Hepatocyte (in vitro differentiated cells): ENCODE results near the gene HOOK1. TPM values are rescaled to one million over a fixed set of nuclear protein-coding genes. Genes with fewer than 3 reads are reported as not detected.

Experiments
- DNase-seq: peaks from one replicate; pipeline ENCODE4 v3.0.0-alpha.2; 2016; ENCODE audit warnings: low spot score
- H2AFZ ChIP-seq: fragments of 200-600 bp; sonication (generic); 2 replicates; pipeline ENCODE4 v1.6.0; 2016; ENCODE audit warnings: antibody characterized with exemption, mild to moderate bottlenecking
- H3K27ac ChIP-seq: fragments of 200-600 bp; sonication (generic); 2 replicates; pipeline ENCODE4 v1.5.1; 2016; ENCODE audit warnings: mild to moderate bottlenecking
- H3K27me3 ChIP-seq: fragments of 200-600 bp; sonication (generic); 2 replicates; pipeline ENCODE4 v1.6.1; 2016
- H3K36me3 ChIP-seq: fragments of 200-600 bp; sonication (generic); replicated peaks from 2 replicates; pipeline ENCODE4 v1.5.1; 2016; ENCODE audit warnings: low read depth; ENCODE audit not compliant: insufficient read depth
- H3K4me1 ChIP-seq: fragments of 200-600 bp; sonication (generic); 2 replicates; pipeline ENCODE4 v1.5.1; 2016; ENCODE audit warnings: mild to moderate bottlenecking, moderate library complexity; ENCODE audit not compliant: insufficient read depth
- H3K4me2 ChIP-seq: fragments of 200-600 bp; sonication (generic); 2 replicates; pipeline ENCODE4 v1.6.0; 2016
- H3K4me3 ChIP-seq: fragments of 200-600 bp; sonication (generic); 2 replicates; pipeline ENCODE4 v1.5.1; 2016; ENCODE audit warnings: mild to moderate bottlenecking
- H3K79me2 ChIP-seq: fragments of 200-600 bp; sonication (generic); 2 replicates; pipeline ENCODE4 v1.6.0; 2017; ENCODE audit warnings: mild to moderate bottlenecking
- H3K9me2 ChIP-seq: fragments of 200-600 bp; sonication (generic); replicated peaks from 2 replicates; pipeline ENCODE4 v1.6.0; 2017; ENCODE audit warnings: mild to moderate bottlenecking; ENCODE audit not compliant: insufficient read depth
- H3K9me3 ChIP-seq: fragments of 200-600 bp; sonication (generic); 2 replicates; pipeline ENCODE4 v1.5.1; 2016; ENCODE audit warnings: low read depth, mild to moderate bottlenecking
- H4K20me1 ChIP-seq: fragments of 200-600 bp; sonication (generic); 2 replicates; pipeline ENCODE4 v1.6.0; 2016; ENCODE audit warnings: mild to moderate bottlenecking; ENCODE audit not compliant: insufficient read depth, poor library complexity, severe bottlenecking
- EZH2 ChIP-seq: fragments of 200-600 bp; sonication (generic); IDR thresholded peaks from 2 replicates; pipeline ENCODE4 v1.6.1; 2016; ENCODE audit warnings: antibody characterized with exemption, mild to moderate bottlenecking, borderline replicate concordance
- EZH2phosphoT487 ChIP-seq: fragments of 200-600 bp; sonication (generic); IDR thresholded peaks from one replicate; pipeline ENCODE4 v1.6.1; 2018; ENCODE audit warnings: antibody characterized with exemption, mild to moderate bottlenecking, low read depth, moderate library complexity; ENCODE audit not compliant: unreplicated experiment, severe bottlenecking
- WGBS: methylation state at CpG from one replicate; pipeline ENCODE4 v1.1.6; 2016; ENCODE audit warnings: low lambda C conversion rate; ENCODE audit errors: missing lambda C conversion rate; 5-methylcytosine and 5-hydroxymethylcytosine counted together
- polyA plus RNA-seq: library from polyadenylated mRNA; unstranded; fragments of >200 nt; fragmentation: Nextera tagmentation; extraction: Ambion mirVana; gene quantifications from 2 replicates; pipeline ENCODE4 v1.2.1, GENCODE V29; 2016
- total RNA-seq: library from RNA; depleted of rRNA; stranded (reverse); fragments of >200 nt; gene quantifications from 2 replicates; pipeline ENCODE4 v1.2.3, GENCODE V29; 2014
- TF ChIP-seq, protein P1 (sequence below): fragments of 200-600 bp; sonication (generic); IDR thresholded peaks from 2 replicates; pipeline ENCODE4 v1.5.1; 2016; ENCODE audit warnings: antibody characterized with exemption, mild to moderate bottlenecking; ENCODE audit not compliant: poor library complexity

Gene HOOK1
- total and polyA plus RNA-seq, 2 experiments from 2014 or later: 12.8 to 36.8 TPM

DNA sequence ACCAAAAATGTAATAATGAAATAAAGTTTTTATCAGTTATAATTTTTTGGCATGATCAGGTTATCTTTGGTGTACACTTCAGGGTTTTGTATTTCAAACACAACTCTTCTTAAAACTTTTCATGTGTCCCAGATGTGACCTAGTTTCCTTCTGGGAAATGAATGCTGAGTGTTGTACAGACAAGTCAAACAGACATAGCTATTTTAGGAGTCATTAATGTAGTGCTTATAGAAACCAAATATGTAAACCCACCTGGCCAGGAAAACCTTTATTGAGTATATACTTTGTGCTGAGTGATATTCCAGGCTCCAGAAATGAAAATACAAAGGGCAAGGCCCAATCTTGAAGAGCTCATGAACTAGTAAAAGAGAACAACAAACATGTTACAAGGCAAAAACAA lies 25.9 kb upstream of the HOOK1 start:
- Histone ChIP-seq H3K9me2 (no peaks in the 10 kb centered on the region), H3K36me3 (no peaks in the 10 kb centered on the region), H3K9me3 (peaks cover 8% of the 10 kb centered on the region), H3K79me2 (no peaks in the 10 kb centered on the region), H2AFZ (no peak overlapping the region), H3K4me2 (no peak overlapping the region), H4K20me1 (no peaks in the 10 kb centered on the region), H3K27ac (no peak overlapping the region), H3K27me3 (no peaks in the 10 kb centered on the region), H3K4me3 (no peak overlapping the region), H3K4me1 (no peaks in the 10 kb centered on the region)
- no peak for DNase-seq
- TF ChIP-seq, protein P1, sequence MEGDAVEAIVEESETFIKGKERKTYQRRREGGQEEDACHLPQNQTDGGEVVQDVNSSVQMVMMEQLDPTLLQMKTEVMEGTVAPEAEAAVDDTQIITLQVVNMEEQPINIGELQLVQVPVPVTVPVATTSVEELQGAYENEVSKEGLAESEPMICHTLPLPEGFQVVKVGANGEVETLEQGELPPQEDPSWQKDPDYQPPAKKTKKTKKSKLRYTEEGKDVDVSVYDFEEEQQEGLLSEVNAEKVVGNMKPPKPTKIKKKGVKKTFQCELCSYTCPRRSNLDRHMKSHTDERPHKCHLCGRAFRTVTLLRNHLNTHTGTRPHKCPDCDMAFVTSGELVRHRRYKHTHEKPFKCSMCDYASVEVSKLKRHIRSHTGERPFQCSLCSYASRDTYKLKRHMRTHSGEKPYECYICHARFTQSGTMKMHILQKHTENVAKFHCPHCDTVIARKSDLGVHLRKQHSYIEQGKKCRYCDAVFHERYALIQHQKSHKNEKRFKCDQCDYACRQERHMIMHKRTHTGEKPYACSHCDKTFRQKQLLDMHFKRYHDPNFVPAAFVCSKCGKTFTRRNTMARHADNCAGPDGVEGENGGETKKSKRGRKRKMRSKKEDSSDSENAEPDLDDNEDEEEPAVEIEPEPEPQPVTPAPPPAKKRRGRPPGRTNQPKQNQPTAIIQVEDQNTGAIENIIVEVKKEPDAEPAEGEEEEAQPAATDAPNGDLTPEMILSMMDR: no peak
- TF ChIP-seq EZH2 (no peak), EZH2phosphoT487 (no peak)

DNA sequence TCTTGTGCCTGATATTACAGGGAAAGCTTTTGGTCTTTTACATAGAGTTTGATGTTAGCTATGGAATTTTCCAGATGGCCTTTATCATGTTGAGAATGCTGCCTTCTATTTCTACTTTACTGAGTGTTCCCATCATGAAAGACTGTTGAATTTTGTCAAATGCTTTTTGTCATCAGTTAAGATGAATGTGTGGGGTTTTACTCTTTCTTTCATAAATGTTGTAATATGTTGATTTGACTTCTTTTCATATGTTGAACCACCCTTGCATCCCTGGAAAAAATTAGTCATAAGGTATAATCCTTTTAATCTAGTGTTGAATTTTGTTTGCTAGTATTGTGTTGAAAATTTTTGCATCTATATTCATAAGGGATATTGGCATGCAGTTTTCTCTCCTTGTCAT lies 16.1 kb upstream of the HOOK1 start:
- H3K27ac ChIP-seq: no peak overlapping the region
- DNase-seq: no peak
- no peaks in the 10 kb centered on the region for H3K9me2 ChIP-seq
- no peaks in the 10 kb centered on the region for H3K79me2 ChIP-seq
- TF ChIP-seq EZH2phosphoT487 (no peak), EZH2 (no peak)
- TF ChIP-seq, protein P1: no peak
- no peak overlapping the region for H3K4me3 ChIP-seq
- H3K27me3 ChIP-seq: no peaks in the 10 kb centered on the region
- H3K4me1 ChIP-seq: no peaks in the 10 kb centered on the region
- no peaks in the 10 kb centered on the region for H4K20me1 ChIP-seq
- H2AFZ ChIP-seq: no peak overlapping the region
- no peaks in the 10 kb centered on the region for H3K9me3 ChIP-seq
- H3K4me2 ChIP-seq: no peak overlapping the region
- H3K36me3 ChIP-seq: no peaks in the 10 kb centered on the region

DNA sequence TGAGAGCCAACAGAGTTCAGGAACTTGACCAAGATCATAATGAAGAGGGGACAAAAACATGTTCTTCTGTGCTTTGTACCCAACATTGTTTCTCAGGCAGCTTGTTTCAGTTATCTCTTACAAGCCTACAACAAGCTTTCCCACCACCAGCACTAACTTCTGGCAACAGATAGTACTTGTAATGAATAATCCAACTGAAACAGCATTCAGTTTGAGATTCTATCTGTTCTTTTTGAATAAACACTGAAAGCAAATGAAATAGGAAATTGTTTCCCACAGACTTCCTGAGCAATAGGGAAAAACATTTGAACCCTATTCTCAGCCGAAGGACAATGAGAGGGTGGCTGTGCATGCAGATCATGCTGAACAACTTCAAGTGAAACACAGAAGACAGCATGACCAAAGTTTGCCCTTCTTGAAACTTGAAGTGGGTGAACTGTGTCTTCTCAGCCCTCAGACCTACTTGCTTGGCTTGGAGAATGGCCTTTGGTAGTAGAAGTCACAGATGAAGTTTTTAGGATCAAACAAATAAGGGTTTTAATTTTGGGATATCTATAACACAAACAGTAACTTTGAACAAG lies 11.2 kb upstream of the HOOK1 start:
- no peak for DNase-seq
- TF ChIP-seq, protein P1: no peak
- no peak for TF ChIP-seq EZH2
- no peak for TF ChIP-seq EZH2phosphoT487
- no peak overlapping the region for H3K27ac ChIP-seq
- no peaks in the 10 kb centered on the region for H3K9me2 ChIP-seq
- no peak overlapping the region for H3K4me2 ChIP-seq
- no peaks in the 10 kb centered on the region for H3K9me3 ChIP-seq
- no peaks in the 10 kb centered on the region for H3K27me3 ChIP-seq
- H3K4me3 ChIP-seq: no peak overlapping the region
- no peaks in the 10 kb centered on the region for H3K36me3 ChIP-seq
- no peaks in the 10 kb centered on the region for H3K4me1 ChIP-seq
- H4K20me1 ChIP-seq: no peaks in the 10 kb centered on the region
- 76% methylated on average over 1 of the region's 1 CpG for WGBS
- H3K79me2 ChIP-seq: no peaks in the 10 kb centered on the region
- H2AFZ ChIP-seq: no peak overlapping the region

DNA sequence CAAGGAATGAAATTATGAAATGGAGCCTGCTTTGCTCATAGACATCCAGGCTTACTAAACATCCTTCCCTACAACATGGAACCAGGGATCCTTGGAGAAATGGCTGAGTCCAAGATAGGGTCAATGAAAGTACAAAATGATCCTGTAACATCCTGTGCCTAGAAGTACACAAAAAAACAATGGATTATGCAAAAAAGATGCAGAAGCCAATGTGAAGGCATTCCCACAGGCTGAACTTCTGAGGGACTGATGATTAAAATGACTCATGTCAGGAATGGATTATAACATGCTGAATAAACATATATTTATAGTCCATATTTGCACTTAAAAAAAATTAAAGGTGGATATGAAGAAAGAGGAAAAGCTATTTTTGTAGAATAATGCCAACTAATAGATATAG lies 10.4 kb upstream of the HOOK1 start:
- no peaks in the 10 kb centered on the region for H3K27me3 ChIP-seq
- H3K27ac ChIP-seq: no peak overlapping the region
- H2AFZ ChIP-seq: no peak overlapping the region
- TF ChIP-seq EZH2 (no peak), EZH2phosphoT487 (no peak)
- TF ChIP-seq, protein P1: no peak
- H3K79me2 ChIP-seq: no peaks in the 10 kb centered on the region
- no peak overlapping the region for H3K4me3 ChIP-seq
- H3K9me3 ChIP-seq: no peaks in the 10 kb centered on the region
- no peaks in the 10 kb centered on the region for H3K36me3 ChIP-seq
- no peak for DNase-seq
- H3K9me2 ChIP-seq: no peaks in the 10 kb centered on the region
- H4K20me1 ChIP-seq: no peaks in the 10 kb centered on the region
- no peak overlapping the region for H3K4me2 ChIP-seq
- no peaks in the 10 kb centered on the region for H3K4me1 ChIP-seq
